ENCODE measurements around the gene ELOVL2. TPM values are rescaled to one million over a fixed set of nuclear protein-coding genes. Genes with fewer than 3 reads are reported as not detected.

The ELOVL2 gene
- total RNA-seq, 1 experiment from 2014 or later: 0.07 TPM

GRCh38 chr6:11066505-11067347, 22.6 kb upstream of the ELOVL2 start:
- no peak overlapping the region for H3K9ac ChIP-seq (ENCODE audit: low read length)
- H2AFZ ChIP-seq (ENCODE audit: low read length): no peak overlapping the region
- H3K27me3 ChIP-seq (ENCODE audit: low read length): no peaks in the 10 kb centered on the region
- H3K36me3 ChIP-seq (ENCODE audit: insufficient read depth, low read length): no peaks in the 10 kb centered on the region
- no peaks in the 10 kb centered on the region for H3K9me3 ChIP-seq (ENCODE audit: low read length)
- no peaks in the 10 kb centered on the region for H3K9me2 ChIP-seq (replicated peaks; ENCODE audit: insufficient read depth, low read length)
- DNase-seq: no peak
- no peak overlapping the region for H3K4me2 ChIP-seq (ENCODE audit: low read depth, low read length, poor library complexity, severe bottlenecking)
- no peaks in the 10 kb centered on the region for H4K20me1 ChIP-seq (ENCODE audit: insufficient read depth, low read depth, low read length)
- no peak overlapping the region for H3K27ac ChIP-seq (ENCODE audit: low read length)
- no peak overlapping the region for H3K4me3 ChIP-seq (ENCODE audit: low read length)
- H3K79me2 ChIP-seq (ENCODE audit: low read length): no peaks in the 10 kb centered on the region
- no peaks in the 10 kb centered on the region for H3K4me1 ChIP-seq (ENCODE audit: low read length)

DNA sequence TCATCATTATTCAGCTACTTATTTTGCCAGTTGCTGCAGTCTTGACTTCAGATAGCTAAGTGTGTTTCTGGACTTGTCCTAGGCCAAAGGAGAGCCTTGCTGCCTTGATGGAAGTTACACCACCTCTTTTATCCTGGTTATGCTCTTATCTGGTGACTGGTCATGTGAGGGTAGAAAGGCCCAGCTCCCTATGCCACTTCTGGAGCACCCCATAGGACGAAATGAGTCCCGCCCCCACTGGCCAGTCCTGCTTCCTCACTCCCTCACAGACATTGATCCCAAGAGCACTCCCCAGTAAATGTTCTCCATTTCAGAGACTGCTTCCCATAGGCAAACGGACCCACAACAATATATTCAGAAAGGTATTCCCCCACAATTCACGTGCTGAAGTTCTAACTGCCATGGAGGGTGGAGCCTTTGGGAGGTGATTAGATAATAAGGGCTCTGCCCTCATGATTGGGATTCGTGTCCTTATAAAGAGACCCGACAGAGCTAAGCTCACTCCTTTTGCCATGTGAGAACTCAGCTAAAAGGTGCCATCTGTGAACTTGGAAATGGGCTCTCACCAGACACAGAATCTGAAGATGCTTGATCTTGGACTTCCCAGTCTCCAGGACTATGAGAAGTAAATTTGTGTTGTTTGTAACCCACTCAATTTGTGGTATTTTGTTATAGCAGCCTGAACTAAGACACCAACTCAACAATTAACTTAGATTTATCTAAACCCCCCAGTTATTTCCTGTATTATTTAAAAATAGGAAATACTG, 21.5 kb upstream of the ELOVL2 start:
- Histone ChIP-seq H3K4me2 (ENCODE audit: low read depth, low read length, poor library complexity, severe bottlenecking) (no peak overlapping the region), H3K79me2 (ENCODE audit: low read length) (no peaks in the 10 kb centered on the region), H4K20me1 (ENCODE audit: insufficient read depth, low read depth, low read length) (no peaks in the 10 kb centered on the region), H3K9ac (ENCODE audit: low read length) (no peak overlapping the region), H3K27ac (ENCODE audit: low read length) (no peak overlapping the region), H2AFZ (ENCODE audit: low read length) (no peak overlapping the region), H3K36me3 (ENCODE audit: insufficient read depth, low read length) (no peaks in the 10 kb centered on the region), H3K4me1 (ENCODE audit: low read length) (no peaks in the 10 kb centered on the region), H3K9me3 (ENCODE audit: low read length) (no peaks in the 10 kb centered on the region), H3K9me2 (replicated peaks; ENCODE audit: insufficient read depth, low read length) (no peaks in the 10 kb centered on the region), H3K4me3 (ENCODE audit: low read length) (no peak overlapping the region), H3K27me3 (ENCODE audit: low read length) (no peaks in the 10 kb centered on the region)
- DNase-seq: no peak

DNA sequence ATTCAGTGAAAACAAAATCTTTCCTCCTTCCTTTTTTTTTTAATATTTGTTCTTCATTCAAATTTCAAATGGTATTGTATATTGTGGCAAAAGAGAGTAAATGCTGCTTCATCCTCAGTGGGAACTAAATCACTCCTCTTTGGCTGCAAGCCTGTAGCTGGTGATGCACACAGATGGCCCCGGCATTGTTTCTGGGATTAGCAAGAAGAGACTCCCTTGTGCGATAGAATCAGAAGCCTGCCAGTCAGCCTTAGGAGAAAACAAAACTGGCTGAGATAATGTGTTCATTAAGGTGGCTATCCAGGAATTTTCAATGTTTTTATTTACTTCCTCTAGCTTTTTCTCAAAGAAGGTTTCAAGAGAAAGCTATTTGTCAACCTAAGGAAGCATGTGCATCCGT, 20.7 kb upstream of the ELOVL2 start:
- no peak overlapping the region for H2AFZ ChIP-seq (ENCODE audit: low read length)
- H3K27ac ChIP-seq (ENCODE audit: low read length): no peak overlapping the region
- DNase-seq: no peak
- no peak overlapping the region for H3K4me3 ChIP-seq (ENCODE audit: low read length)
- H3K9me2 ChIP-seq (replicated peaks; ENCODE audit: insufficient read depth, low read length): no peaks in the 10 kb centered on the region
- no peaks in the 10 kb centered on the region for H4K20me1 ChIP-seq (ENCODE audit: insufficient read depth, low read depth, low read length)
- no peaks in the 10 kb centered on the region for H3K4me1 ChIP-seq (ENCODE audit: low read length)
- H3K36me3 ChIP-seq (ENCODE audit: insufficient read depth, low read length): no peaks in the 10 kb centered on the region
- no peaks in the 10 kb centered on the region for H3K9me3 ChIP-seq (ENCODE audit: low read length)
- H3K79me2 ChIP-seq (ENCODE audit: low read length): no peaks in the 10 kb centered on the region
- no peak overlapping the region for H3K9ac ChIP-seq (ENCODE audit: low read length)
- no peak overlapping the region for H3K4me2 ChIP-seq (ENCODE audit: low read depth, low read length, poor library complexity, severe bottlenecking)
- H3K27me3 ChIP-seq (ENCODE audit: low read length): no peaks in the 10 kb centered on the region

DNA sequence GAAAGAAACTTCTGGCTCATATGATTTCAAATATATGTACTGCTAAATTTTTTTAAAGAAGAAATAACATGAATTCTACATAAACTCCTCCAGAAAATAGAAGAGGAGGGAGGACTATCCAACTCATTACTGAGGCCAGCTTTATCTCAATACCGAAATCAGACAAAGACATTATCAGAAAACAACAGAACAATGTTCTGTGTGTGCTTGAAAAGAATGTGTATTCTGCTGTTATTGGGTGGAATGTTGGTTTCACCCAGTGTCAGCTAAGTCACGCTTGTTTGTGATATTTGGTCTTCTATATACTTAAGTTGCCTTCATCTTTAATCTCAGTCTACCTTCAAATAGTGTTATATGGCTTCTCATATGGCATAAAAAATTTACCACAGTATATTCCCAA, 18.6 kb upstream of the ELOVL2 start:
- no peaks in the 10 kb centered on the region for H4K20me1 ChIP-seq (ENCODE audit: insufficient read depth, low read depth, low read length)
- no peak overlapping the region for H3K9ac ChIP-seq (ENCODE audit: low read length)
- no peak overlapping the region for H3K27ac ChIP-seq (ENCODE audit: low read length)
- H3K27me3 ChIP-seq (ENCODE audit: low read length): no peaks in the 10 kb centered on the region
- no peak overlapping the region for H2AFZ ChIP-seq (ENCODE audit: low read length)
- DNase-seq: no peak
- no peaks in the 10 kb centered on the region for H3K4me1 ChIP-seq (ENCODE audit: low read length)
- H3K36me3 ChIP-seq (ENCODE audit: insufficient read depth, low read length): no peaks in the 10 kb centered on the region
- no peaks in the 10 kb centered on the region for H3K9me3 ChIP-seq (ENCODE audit: low read length)
- H3K4me2 ChIP-seq (ENCODE audit: low read depth, low read length, poor library complexity, severe bottlenecking): no peak overlapping the region
- H3K79me2 ChIP-seq (ENCODE audit: low read length): no peaks in the 10 kb centered on the region
- no peaks in the 10 kb centered on the region for H3K9me2 ChIP-seq (replicated peaks; ENCODE audit: insufficient read depth, low read length)
- no peak overlapping the region for H3K4me3 ChIP-seq (ENCODE audit: low read length)

GRCh38 chr6:11062083-11062482, 18.0 kb upstream of the ELOVL2 start:
- Histone ChIP-seq H2AFZ (ENCODE audit: low read length) (no peak overlapping the region), H3K4me3 (ENCODE audit: low read length) (no peak overlapping the region), H3K4me1 (ENCODE audit: low read length) (no peaks in the 10 kb centered on the region), H3K27me3 (ENCODE audit: low read length) (no peaks in the 10 kb centered on the region), H3K4me2 (ENCODE audit: low read depth, low read length, poor library complexity, severe bottlenecking) (no peak overlapping the region), H3K79me2 (ENCODE audit: low read length) (no peaks in the 10 kb centered on the region), H3K27ac (ENCODE audit: low read length) (no peak overlapping the region), H3K9me2 (replicated peaks; ENCODE audit: insufficient read depth, low read length) (no peaks in the 10 kb centered on the region), H3K9me3 (ENCODE audit: low read length) (no peaks in the 10 kb centered on the region), H3K36me3 (ENCODE audit: insufficient read depth, low read length) (no peaks in the 10 kb centered on the region), H4K20me1 (ENCODE audit: insufficient read depth, low read depth, low read length) (no peaks in the 10 kb centered on the region), H3K9ac (ENCODE audit: low read length) (no peak overlapping the region)
- no peak for DNase-seq

DNA sequence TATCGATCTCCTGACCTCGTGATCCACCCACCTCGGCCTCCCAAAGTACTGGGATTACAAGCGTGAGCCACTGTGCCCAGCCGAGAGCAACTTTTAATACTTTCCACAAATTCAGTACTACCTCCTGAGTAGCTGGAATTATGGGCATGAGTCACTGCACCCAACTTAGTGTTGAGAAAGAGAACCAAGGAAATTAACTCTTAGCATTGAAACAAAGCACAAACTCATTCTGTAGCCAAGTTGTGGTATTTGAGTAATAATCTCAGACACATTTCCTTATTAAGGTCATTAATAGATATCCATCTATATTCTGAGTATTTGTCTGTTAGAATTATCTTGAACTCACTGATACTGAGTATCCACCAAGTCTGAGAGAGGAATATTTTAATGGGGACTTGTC, 14.3 kb upstream of the ELOVL2 start:
- H3K9me2 ChIP-seq (replicated peaks; ENCODE audit: insufficient read depth, low read length): no peaks in the 10 kb centered on the region
- no peak overlapping the region for H3K27ac ChIP-seq (ENCODE audit: low read length)
- H3K4me2 ChIP-seq (ENCODE audit: low read depth, low read length, poor library complexity, severe bottlenecking): no peak overlapping the region
- DNase-seq: no peak
- H3K9me3 ChIP-seq (ENCODE audit: low read length): no peaks in the 10 kb centered on the region
- no peaks in the 10 kb centered on the region for H3K79me2 ChIP-seq (ENCODE audit: low read length)
- no peaks in the 10 kb centered on the region for H4K20me1 ChIP-seq (ENCODE audit: insufficient read depth, low read depth, low read length)
- no peaks in the 10 kb centered on the region for H3K36me3 ChIP-seq (ENCODE audit: insufficient read depth, low read length)
- no peak overlapping the region for H3K4me3 ChIP-seq (ENCODE audit: low read length)
- no peak overlapping the region for H2AFZ ChIP-seq (ENCODE audit: low read length)
- no peaks in the 10 kb centered on the region for H3K4me1 ChIP-seq (ENCODE audit: low read length)
- no peaks in the 10 kb centered on the region for H3K27me3 ChIP-seq (ENCODE audit: low read length)
- no peak overlapping the region for H3K9ac ChIP-seq (ENCODE audit: low read length)

DNA sequence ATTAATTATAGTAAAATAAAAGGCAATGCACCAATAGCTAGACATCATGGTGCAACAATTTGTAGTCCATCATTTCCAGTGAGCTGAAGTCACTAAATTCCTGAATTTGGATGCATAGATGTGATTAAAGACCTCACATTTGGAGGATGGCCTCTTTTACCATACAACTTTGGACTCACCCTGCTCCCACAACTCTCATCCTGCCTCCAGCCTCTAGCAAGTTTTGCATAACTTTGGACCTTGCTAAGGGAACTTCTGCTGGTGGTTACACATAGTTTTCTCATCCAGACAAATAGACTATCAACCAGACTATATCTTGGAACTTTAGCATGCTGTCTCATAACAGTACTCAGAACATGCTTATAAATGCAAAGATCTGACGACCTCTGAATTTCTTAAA, 12.8 kb upstream of the ELOVL2 start:
- Histone ChIP-seq H3K79me2 (ENCODE audit: low read length) (no peaks in the 10 kb centered on the region), H4K20me1 (ENCODE audit: insufficient read depth, low read depth, low read length) (no peaks in the 10 kb centered on the region), H3K4me3 (ENCODE audit: low read length) (no peak overlapping the region), H3K4me2 (ENCODE audit: low read depth, low read length, poor library complexity, severe bottlenecking) (no peak overlapping the region), H3K9ac (ENCODE audit: low read length) (no peak overlapping the region), H2AFZ (ENCODE audit: low read length) (no peak overlapping the region), H3K9me2 (replicated peaks; ENCODE audit: insufficient read depth, low read length) (no peaks in the 10 kb centered on the region), H3K27ac (ENCODE audit: low read length) (no peak overlapping the region), H3K36me3 (ENCODE audit: insufficient read depth, low read length) (no peaks in the 10 kb centered on the region), H3K9me3 (ENCODE audit: low read length) (no peaks in the 10 kb centered on the region), H3K4me1 (ENCODE audit: low read length) (no peaks in the 10 kb centered on the region), H3K27me3 (ENCODE audit: low read length) (no peaks in the 10 kb centered on the region)
- no peak for DNase-seq

DNA sequence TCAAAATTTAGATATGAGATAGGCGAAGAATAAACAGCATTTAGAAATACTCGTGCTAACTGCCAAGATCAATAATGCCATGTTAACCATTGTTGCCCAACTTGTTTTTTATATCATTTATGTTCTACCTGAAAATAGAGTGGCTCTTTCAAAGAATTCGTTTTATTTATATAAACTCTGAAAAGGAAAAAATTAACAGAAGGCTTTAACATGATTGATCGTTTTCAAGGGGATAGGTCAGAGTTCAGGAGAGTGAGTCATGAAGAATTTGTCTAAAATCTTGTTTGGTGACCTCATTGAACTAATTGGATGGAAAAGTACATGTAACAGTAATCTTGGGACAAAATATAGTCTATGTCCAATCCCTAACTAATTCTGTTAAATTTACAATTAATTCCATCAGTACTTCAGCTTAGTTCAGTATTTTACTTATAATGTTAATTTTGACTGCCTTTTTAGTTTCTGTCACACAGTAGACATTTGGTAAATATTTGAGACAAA, 11.1 kb upstream of the ELOVL2 start:
- DNase-seq: no peak
- H3K4me2 ChIP-seq (ENCODE audit: low read depth, low read length, poor library complexity, severe bottlenecking): no peak overlapping the region
- H3K79me2 ChIP-seq (ENCODE audit: low read length): no peaks in the 10 kb centered on the region
- no peak overlapping the region for H2AFZ ChIP-seq (ENCODE audit: low read length)
- no peak overlapping the region for H3K4me3 ChIP-seq (ENCODE audit: low read length)
- H3K9ac ChIP-seq (ENCODE audit: low read length): no peak overlapping the region
- H3K9me3 ChIP-seq (ENCODE audit: low read length): no peaks in the 10 kb centered on the region
- no peaks in the 10 kb centered on the region for H3K36me3 ChIP-seq (ENCODE audit: insufficient read depth, low read length)
- no peaks in the 10 kb centered on the region for H3K4me1 ChIP-seq (ENCODE audit: low read length)
- no peaks in the 10 kb centered on the region for H3K9me2 ChIP-seq (replicated peaks; ENCODE audit: insufficient read depth, low read length)
- no peaks in the 10 kb centered on the region for H4K20me1 ChIP-seq (ENCODE audit: insufficient read depth, low read depth, low read length)
- H3K27ac ChIP-seq (ENCODE audit: low read length): no peak overlapping the region
- no peaks in the 10 kb centered on the region for H3K27me3 ChIP-seq (ENCODE audit: low read length)

Measured in Karpas-422 (cell line).